Naive thymus-derived CD8-positive, alpha-beta T cell (primary cell): ENCODE data around the gene ACAP2. TPM values are rescaled to one million over a fixed set of nuclear protein-coding genes. Genes with fewer than 3 reads are reported as not detected.

Experiments
- ATAC-seq, 2 donors: fragments of 150-1000 bp; cut with Tn5 transposase in 1 of 2; sonication (Bioruptor Pico), chemical (Tn5 transposase) in 1 of 2; 1 replicate in 1 of 2; 2 replicates in 1 of 2; pipeline ENCODE4 v1.10.0; 2021; ENCODE audit warnings: mild to moderate bottlenecking in 2 of 2, moderate library complexity in 2 of 2
- POLR2A ChIA-PET: fragments of 350-600 bp; sonication (Branson Sonifier 250); formaldehyde crosslinking; loops from one replicate; lab custom pipeline; 2021; ENCODE audit warnings: antibody characterized with exemption; lab: Charles Lee
- DNase-seq, 10 donors: peaks; one replicate each; pipeline versions ENCODE4 v3.0.0 to v3.0.0-alpha.2; 2020 to 2022
- H3K27ac Mint-ChIP-seq, 10 donors: one replicate each; pipeline ENCODE4 v1.8.0; 2020 to 2022; ENCODE audit warnings: mild to moderate bottlenecking in 10 of 10, mixed read lengths in 10 of 10, moderate library complexity in 4 of 10, inconsistent platforms in 1 of 10
- H3K27me3 Mint-ChIP-seq, 5 donors: one replicate each; pipeline ENCODE4 v1.8.0; 2021 to 2022; ENCODE audit warnings: mixed read lengths in 5 of 5
- H3K36me3 Mint-ChIP-seq, 3 donors: one replicate each; pipeline ENCODE4 v1.8.0; 2020 to 2022; ENCODE audit warnings: mixed read lengths in 3 of 3, mild to moderate bottlenecking in 2 of 3, inconsistent platforms in 1 of 3
- H3K4me1 Mint-ChIP-seq, 4 donors: one replicate each; pipeline ENCODE4 v1.8.0; 2021 to 2022; ENCODE audit warnings: mixed read lengths in 4 of 4
- H3K4me3 Mint-ChIP-seq, 10 donors: one replicate each; pipeline ENCODE4 v1.8.0; 2020 to 2022; ENCODE audit warnings: mild to moderate bottlenecking in 10 of 10, mixed read lengths in 10 of 10, moderate library complexity in 6 of 10, inconsistent platforms in 1 of 10
- H3K9me3 Mint-ChIP-seq, 9 donors: one replicate each; pipeline ENCODE4 v1.8.0; 2020 to 2022; ENCODE audit warnings: mixed read lengths in 9 of 9, mild to moderate bottlenecking in 3 of 9, inconsistent platforms in 1 of 9, moderate library complexity in 1 of 9
- polyA plus RNA-seq, 3 donors: library from polyadenylated mRNA; unstranded; fragments of 300-500 nt; fragmentation: Illumina TruSeq; gene quantifications; one replicate each; pipeline ENCODE4 v1.2.3, GENCODE V29; 2021
- total RNA-seq, 8 experiments: library from RNA in 2 of 8; stranded (reverse) in 2 of 8; gene quantifications; one replicate each; pipeline ENCODE4 v1.2.3 and lab custom pipeline; 2021 to 2026

The ACAP2 gene
- total and polyA plus RNA-seq, 5 experiments from 2014 or later, result 36.7 to 81.0 (median 49.6) TPM

GRCh38 chr3:195441051-195441450 is 1.8 kb downstream of the ACAP2 start:
- Mint-ChIP-seq H3K9me3 (no peaks in the 10 kb centered on the region), H3K27me3 (no peaks in the 10 kb centered on the region), H3K4me1 (peaks cover 19 to 70% (median 56%) of the 10 kb centered on the region in 4 donors), H3K4me3 (peak overlapping the region; percentile 91 to 99 (median 94)), H3K27ac (peak overlapping the region in 8 of 10 donors; percentile 3 to 95 (median 92)), H3K36me3 (no peaks in the 10 kb centered on the region)
- ATAC-seq (no peak), DNase-seq (no peak)
- POLR2A ChIA-PET, result interaction anchor here (0.8 to 3.0 kb wide), 5 partner anchors 18 to 170 kb away, joined by 3 to 14 read pairs (median 3); partner anchors contain the start of genes PPP1R2 and XXYLT1

GRCh38 chr3:195440379-195440778 is 2.4 kb downstream of the ACAP2 start:
- DNase-seq (no peak), ATAC-seq (no peak)
- H3K27me3 Mint-ChIP-seq, result no peaks in the 10 kb centered on the region
- peaks cover 15 to 71% (median 55%) of the 10 kb centered on the region in 4 donors for H3K4me1 Mint-ChIP-seq
- H3K9me3 Mint-ChIP-seq, result no peaks in the 10 kb centered on the region
- POLR2A ChIA-PET, result interaction anchor here (0.9 kb wide), 1 partner anchor 83 kb away, joined by 3 read pairs; no protein-coding TSS in a partner anchor
- peak overlapping the region in 9 of 10 donors; percentile 49 to 99 (median 66) for H3K4me3 Mint-ChIP-seq
- H3K36me3 Mint-ChIP-seq, result no peaks in the 10 kb centered on the region
- peak overlapping the region in 7 of 10 donors; percentile 11 to 88 (median 29) for H3K27ac Mint-ChIP-seq

GRCh38 chr3:195438371-195438770 is 4.4 kb downstream of the ACAP2 start:
- H3K9me3 Mint-ChIP-seq, result no peaks in the 10 kb centered on the region
- H3K4me1 Mint-ChIP-seq, result peaks cover 13 to 73% (median 54%) of the 10 kb centered on the region in 4 donors
- no peak for DNase-seq
- peak overlapping the region in 2 of 10 donors; percentile 26 to 39 for H3K4me3 Mint-ChIP-seq
- ATAC-seq, result no peak
- no peaks in the 10 kb centered on the region for H3K27me3 Mint-ChIP-seq
- peak overlapping the region in 3 of 10 donors; percentile 11 to 19 (median 11) for H3K27ac Mint-ChIP-seq
- peaks cover 0 to 4% (median 3%) of the 10 kb centered on the region in 3 donors for H3K36me3 Mint-ChIP-seq
- POLR2A ChIA-PET, result interaction anchor here (0.7 kb wide), 1 partner anchor 168 kb away, joined by 3 read pairs; no protein-coding TSS in a partner anchor

- peak overlapping the region in 9 of 10 donors; percentile 0 to 40 (median 5) for H3K27ac Mint-ChIP-seq
- no peaks in the 10 kb centered on the region for H3K27me3 Mint-ChIP-seq
- ATAC-seq (peak; percentile 43 to 46), DNase-seq (no peak)
- peaks cover 0 to 6% (median 5%) of the 10 kb centered on the region in 3 donors for H3K36me3 Mint-ChIP-seq
- H3K4me3 Mint-ChIP-seq, result peak overlapping the region in 9 of 10 donors; percentile 7 to 43 (median 12)
- no peaks in the 10 kb centered on the region for H3K9me3 Mint-ChIP-seq
- peaks cover 29 to 75% (median 64%) of the 10 kb centered on the region in 4 donors for H3K4me1 Mint-ChIP-seq
- POLR2A ChIA-PET, result no interaction called here
These were observed 17.0 kb downstream of the ACAP2 start for GRCh38 chr3:195425849-195426248.

- Mint-ChIP-seq H3K27ac (no peak overlapping the region), H3K9me3 (no peaks in the 10 kb centered on the region), H3K36me3 (peaks cover 0 to 5% (median 3%) of the 10 kb centered on the region in 3 donors), H3K4me1 (peaks cover 28 to 69% (median 56%) of the 10 kb centered on the region in 4 donors), H3K27me3 (no peaks in the 10 kb centered on the region), H3K4me3 (no peak overlapping the region)
- POLR2A ChIA-PET, result interaction anchor here (0.6 kb wide), 1 partner anchor 24 kb away, joined by 3 read pairs; no protein-coding TSS in a partner anchor
- no peak for DNase-seq
- no peak for ATAC-seq
These were observed 19.0 kb downstream of the ACAP2 start for GRCh38 chr3:195423818-195424217.

- Mint-ChIP-seq H3K9me3 (no peaks in the 10 kb centered on the region), H3K27me3 (no peaks in the 10 kb centered on the region), H3K36me3 (peaks cover 0 to 18% (median 0%) of the 10 kb centered on the region in 3 donors), H3K27ac (peak overlapping the region in 3 of 10 donors; percentile 13 to 35 (median 31)), H3K4me3 (no peak overlapping the region), H3K4me1 (peaks cover 30 to 68% (median 59%) of the 10 kb centered on the region in 4 donors)
- no peak for ATAC-seq
- POLR2A ChIA-PET, result no interaction called here
- DNase-seq, result no peak
These were observed 21.4 kb downstream of the ACAP2 start for GRCh38 chr3:195421400-195421799.

- POLR2A ChIA-PET, result interaction anchor here (0.6 to 0.7 kb wide), 3 partner anchors 13 to 779 kb away, joined by 3 to 7 read pairs (median 5); no protein-coding TSS in a partner anchor
- H3K4me3 Mint-ChIP-seq, result peak overlapping the region in 1 of 10 donors; percentile 16
These were observed 26.0 kb downstream of the ACAP2 start for GRCh38 chr3:195416795-195417194.

GRCh38 chr3:195411836-195412235 is 31.0 kb downstream of the ACAP2 start:
- Mint-ChIP-seq H3K27ac (peak overlapping the region in 1 of 10 donors; percentile 19), H3K36me3 (peaks cover 15 to 47% (median 33%) of the 10 kb centered on the region in 3 donors), H3K27me3 (no peaks in the 10 kb centered on the region), H3K9me3 (peaks cover 0 to 4% (median 0%) of the 10 kb centered on the region in 9 donors), H3K4me3 (no peak overlapping the region), H3K4me1 (peaks cover 35 to 72% (median 62%) of the 10 kb centered on the region in 4 donors)
- no peak for ATAC-seq
- DNase-seq, result no peak
- POLR2A ChIA-PET, result interaction anchor here (0.7 kb wide), 1 partner anchor 730 kb away, joined by 7 read pairs; no protein-coding TSS in a partner anchor

More at GRCh38 chr3:195416795-195417194, 26.0 kb downstream of the ACAP2 start:
- H3K9me3 Mint-ChIP-seq, result no peaks in the 10 kb centered on the region
- peaks cover 0 to 19% (median 0%) of the 10 kb centered on the region in 3 donors for H3K36me3 Mint-ChIP-seq
- ATAC-seq (no peak), DNase-seq (no peak)
- H3K27me3 Mint-ChIP-seq, result no peaks in the 10 kb centered on the region
- peak overlapping the region in 3 of 10 donors; percentile 38 to 61 (median 54) for H3K27ac Mint-ChIP-seq
- peaks cover 32 to 63% (median 63%) of the 10 kb centered on the region in 4 donors for H3K4me1 Mint-ChIP-seq

- no peak for DNase-seq
- Mint-ChIP-seq H3K27ac (peak overlapping the region in 3 of 10 donors; percentile 10 to 67 (median 25)), H3K4me1 (peaks cover 36 to 74% (median 63%) of the 10 kb centered on the region in 4 donors), H3K27me3 (no peaks in the 10 kb centered on the region), H3K36me3 (peaks cover 15 to 54% (median 38%) of the 10 kb centered on the region in 3 donors), H3K9me3 (peaks cover 0 to 4% (median 0%) of the 10 kb centered on the region in 9 donors), H3K4me3 (peak overlapping the region in 1 of 10 donors; percentile 49)
- POLR2A ChIA-PET, result no interaction called here
- ATAC-seq, result no peak
These were observed 32.3 kb downstream of the ACAP2 start for GRCh38 chr3:195410546-195410945.

GRCh38 chr3:195407531-195408409 is 35.0 kb downstream of the ACAP2 start:
- peak overlapping the region in 6 of 10 donors; percentile 7 to 61 (median 40) for H3K27ac Mint-ChIP-seq
- peaks cover 15 to 51% (median 38%) of the 10 kb centered on the region in 3 donors for H3K36me3 Mint-ChIP-seq
- peaks cover 29 to 56% (median 49%) of the 10 kb centered on the region in 4 donors for H3K4me1 Mint-ChIP-seq
- peak overlapping the region in 7 of 10 donors; percentile 0 to 34 (median 19) for H3K4me3 Mint-ChIP-seq
- no peak for DNase-seq
- H3K27me3 Mint-ChIP-seq, result no peaks in the 10 kb centered on the region
- POLR2A ChIA-PET, result no interaction called here
- H3K9me3 Mint-ChIP-seq, result peaks cover 0 to 4% (median 0%) of the 10 kb centered on the region in 9 donors
- ATAC-seq, result no peak

- no peaks in the 10 kb centered on the region for H3K27me3 Mint-ChIP-seq
- H3K4me3 Mint-ChIP-seq, result peak overlapping the region in 2 of 10 donors; percentile 19 to 40
- peaks cover 13 to 36% (median 29%) of the 10 kb centered on the region in 3 donors for H3K36me3 Mint-ChIP-seq
- H3K9me3 Mint-ChIP-seq, result peaks cover 0 to 4% (median 0%) of the 10 kb centered on the region in 9 donors
- POLR2A ChIA-PET, result interaction anchor here (0.6 to 1.1 kb wide), 2 partner anchors 37 to 133 kb away, joined by 3 read pairs; partner anchors contain the start of gene ACAP2
- H3K4me1 Mint-ChIP-seq, result peaks cover 36 to 61% (median 47%) of the 10 kb centered on the region in 4 donors
- no peak for ATAC-seq
- DNase-seq, result no peak
- H3K27ac Mint-ChIP-seq, result peak overlapping the region in 5 of 10 donors; percentile 14 to 43 (median 28)
These were observed 37.2 kb downstream of the ACAP2 start for GRCh38 chr3:195405651-195406050.

GRCh38 chr3:195403841-195404408 is 38.9 kb downstream of the ACAP2 start:
- POLR2A ChIA-PET, result no interaction called here
- Mint-ChIP-seq H3K27ac (no peak overlapping the region), H3K27me3 (no peaks in the 10 kb centered on the region), H3K4me3 (no peak overlapping the region), H3K4me1 (peaks cover 30 to 55% (median 42%) of the 10 kb centered on the region in 4 donors), H3K36me3 (peaks cover 4 to 24% (median 19%) of the 10 kb centered on the region in 3 donors), H3K9me3 (peaks cover 0 to 4% (median 0%) of the 10 kb centered on the region in 9 donors)
- DNase-seq (no peak), ATAC-seq (no peak)
